22Rv1 (cell line): Measurements from ENCODE around the gene IL2RG.

ENCODE experiments used
- CTCF ChIP-seq: fragments of 450-650 bp; IDR thresholded peaks from 2 replicates; pipeline ENCODE4 v1.5.1; 2017; ENCODE audit warnings: mild to moderate bottlenecking
- ZFX ChIP-seq: fragments of 450-650 bp; IDR thresholded peaks from 2 replicates; pipeline ENCODE4 v1.6.1; 2017; ENCODE audit warnings: antibody characterized with exemption, borderline replicate concordance

DNA sequence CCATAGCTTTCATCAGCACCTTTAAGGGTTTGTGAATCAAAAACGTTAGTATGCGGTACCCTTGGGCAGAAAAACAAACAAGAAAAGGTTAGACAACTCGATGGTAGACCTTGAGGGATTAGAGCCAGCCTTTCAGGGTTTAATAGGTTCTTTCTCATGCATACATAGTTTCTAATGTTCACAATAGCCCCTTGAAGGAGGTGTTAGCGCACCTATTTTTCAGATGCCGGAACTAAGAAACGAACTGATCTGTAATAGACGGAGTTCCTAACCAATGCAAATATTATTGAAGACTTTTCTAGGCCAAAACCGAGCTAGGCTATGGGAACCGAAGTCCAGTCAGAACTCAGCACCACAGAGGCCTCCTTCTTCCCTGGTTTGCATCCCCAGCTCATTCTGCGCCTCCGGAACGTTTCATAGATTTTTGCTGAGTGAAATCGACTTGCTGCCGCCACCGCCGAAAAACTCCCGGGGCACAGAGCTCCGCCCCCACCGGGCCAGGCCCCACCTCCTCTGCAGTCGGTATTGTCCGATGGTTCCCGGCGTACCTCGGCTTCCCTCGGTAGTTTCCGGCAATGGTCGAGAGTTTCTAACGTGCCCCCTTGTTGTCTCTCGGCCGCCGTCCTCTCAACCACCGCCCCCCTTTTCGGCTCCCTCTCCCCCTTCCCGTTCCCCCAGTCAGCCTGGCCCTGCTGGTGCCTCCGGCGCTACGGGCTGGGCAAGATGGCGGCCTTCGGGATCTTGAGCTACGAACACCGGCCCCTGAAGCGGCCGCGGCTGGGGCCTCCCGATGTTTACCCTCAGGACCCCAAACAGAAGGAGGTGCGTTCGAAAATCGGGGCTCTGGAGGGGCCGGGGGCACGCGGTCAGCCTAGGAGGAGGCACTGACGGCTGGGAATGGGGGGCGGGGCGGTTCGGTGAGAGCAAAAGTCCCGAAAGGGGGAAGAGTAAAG, 6.9 kb upstream of the IL2RG start, which contains the start of gene MED12:
- TF ChIP-seq CTCF (no peak), ZFX (no peak)
